Embryonic facial prominence (tissue), 1 donor: Measurements from ENCODE around the gene SRP68.
"Not testable (repeated sequence)": the region's sequence is repeated elsewhere in the genome, so short reads cannot be mapped to it uniquely, and the experiment has no call there.

Experiments
- DNase-seq: peaks from one replicate; pipeline ENCODE4 v3.0.0-alpha.2; 2016; ENCODE audit errors: extremely low spot score

The SRP68 gene

GRCh38 chr17:76089680-76090516 lies 17.6 kb upstream of the SRP68 start:
- DNase-seq, result no peak

- no peak for DNase-seq
Observed at GRCh38 chr17:76088868-76089576, 16.7 kb upstream of the SRP68 start.

- DNase-seq, result no peak
Observed at GRCh38 chr17:76088041-76088867, 15.9 kb upstream of the SRP68 start.

GRCh38 chr17:76087531-76087930 lies 15.2 kb upstream of the SRP68 start:
- DNase-seq, result no peak

GRCh38 chr17:76086384-76086783 lies 14.1 kb upstream of the SRP68 start:
- no peak for DNase-seq

GRCh38 chr17:76085731-76086366 lies 13.5 kb upstream of the SRP68 start:
- DNase-seq, result no peak

GRCh38 chr17:76085066-76085730 lies 12.9 kb upstream of the SRP68 start:
- no peak for DNase-seq

GRCh38 chr17:76083536-76084182 lies 11.3 kb upstream of the SRP68 start:
- no peak for DNase-seq

- DNase-seq, result no peak
Observed at GRCh38 chr17:76082326-76083251, 10.3 kb upstream of the SRP68 start.

GRCh38 chr17:76081295-76082210 lies 9.2 kb upstream of the SRP68 start:
- no peak for DNase-seq

GRCh38 chr17:76080768-76081287 lies 8.5 kb upstream of the SRP68 start:
- DNase-seq, result no peak

- DNase-seq, result no peak
Observed at GRCh38 chr17:76079956-76080767, 7.8 kb upstream of the SRP68 start.

GRCh38 chr17:76079535-76079955 lies 7.2 kb upstream of the SRP68 start:
- DNase-seq, result no peak

GRCh38 chr17:76078860-76079534 lies 6.7 kb upstream of the SRP68 start, which contains the start of gene ZACN:
TSS of gene ZACN (plus strand) at chr17:76079182. CDS start at chr17:76079265, 83 bp downstream.
- no peak for DNase-seq

- DNase-seq, result not testable (repeated sequence)
Observed at GRCh38 chr17:76078370-76078769, 6.1 kb upstream of the SRP68 start.

- DNase-seq, result no peak
Observed at GRCh38 chr17:76077584-76078110, 5.3 kb upstream of the SRP68 start.
